Measurements from ENCODE around the gene GRAMD1A.
"Not testable (repeated sequence)": the region's sequence is repeated elsewhere in the genome, so short reads cannot be mapped to it uniquely, and the experiment has no call there.

GRAMD1A gene

DNA sequence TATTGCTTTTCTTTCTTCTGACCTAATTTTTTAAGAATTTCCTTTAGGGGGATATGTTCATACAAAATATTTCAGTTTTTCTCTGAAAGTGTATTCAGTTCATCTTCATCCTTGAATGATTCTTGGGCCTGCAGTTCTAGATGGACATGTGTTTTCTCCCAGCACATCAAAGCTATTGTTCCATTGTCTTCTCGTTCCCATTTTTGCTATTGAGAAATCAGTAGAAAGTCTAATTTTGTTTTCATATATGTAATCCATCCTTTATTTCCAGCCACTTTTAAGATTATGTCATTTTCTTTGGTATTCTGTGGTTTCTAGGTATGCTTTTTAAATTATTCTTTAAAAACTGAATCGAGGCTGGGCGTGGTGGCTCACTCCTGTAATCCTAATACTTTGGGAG, 15.8 kb upstream of the GRAMD1A start:
- Histone ChIP-seq H3K27ac (ENCODE audit: low read length) (no peak overlapping the region), H3K4me3 (ENCODE audit: low read length) (no peak overlapping the region), H3K9ac (ENCODE audit: low read depth, low read length) (no peak overlapping the region), H3K27me3 (ENCODE audit: insufficient read depth, low read length) (no peaks in the 10 kb centered on the region), H3K36me3 (ENCODE audit: insufficient read depth, low read depth, low read length) (no peaks in the 10 kb centered on the region), H3K4me1 (ENCODE audit: insufficient read depth, low read length) (peaks cover 8% of the 10 kb centered on the region; the same call in 1 of the 2 replicates), H3K9me3 (ENCODE audit: insufficient read depth, low read depth, low read length) (no peaks in the 10 kb centered on the region)

GRCh38 chr19:34985249-34986022, 14.7 kb upstream of the GRAMD1A start:
- no peak overlapping the region for H3K27ac ChIP-seq (ENCODE audit: low read length)
- peaks cover 8% of the 10 kb centered on the region; the same call in 1 of the 2 replicates for H3K4me1 ChIP-seq (ENCODE audit: insufficient read depth, low read length)
- no peaks in the 10 kb centered on the region for H3K27me3 ChIP-seq (ENCODE audit: insufficient read depth, low read length)
- H3K4me3 ChIP-seq (ENCODE audit: low read length): no peak overlapping the region
- no peaks in the 10 kb centered on the region for H3K36me3 ChIP-seq (ENCODE audit: insufficient read depth, low read depth, low read length)
- H3K9me3 ChIP-seq (ENCODE audit: insufficient read depth, low read depth, low read length): no peaks in the 10 kb centered on the region
- H3K9ac ChIP-seq (ENCODE audit: low read depth, low read length): no peak overlapping the region

DNA sequence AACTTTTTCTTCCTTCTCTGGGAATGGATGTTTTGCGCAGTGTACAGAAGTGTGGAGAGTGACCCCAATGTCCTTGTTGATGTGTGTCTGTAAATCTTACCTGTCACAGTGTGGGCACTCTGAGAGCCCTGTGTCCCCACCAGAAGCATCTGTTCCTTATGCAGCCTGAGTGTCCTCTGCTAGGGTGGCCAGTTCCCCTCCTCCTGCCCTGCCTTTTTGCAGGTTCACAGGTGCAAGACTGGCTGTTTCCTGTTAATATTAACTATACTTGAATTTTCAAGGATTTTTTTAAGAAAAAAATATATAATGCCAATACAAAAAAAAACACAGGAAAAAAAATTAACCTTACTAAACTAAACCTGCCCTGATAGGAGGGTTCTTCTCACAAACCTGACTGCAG, 12.0 kb upstream of the GRAMD1A start:
- Histone ChIP-seq H3K9ac (ENCODE audit: low read depth, low read length) (no peak overlapping the region), H3K4me1 (ENCODE audit: insufficient read depth, low read length) (peaks cover 8% of the 10 kb centered on the region; the same call in 1 of the 2 replicates), H3K27ac (ENCODE audit: low read length) (no peak overlapping the region), H3K4me3 (ENCODE audit: low read length) (no peak overlapping the region), H3K36me3 (ENCODE audit: insufficient read depth, low read depth, low read length) (no peaks in the 10 kb centered on the region), H3K9me3 (ENCODE audit: insufficient read depth, low read depth, low read length) (no peaks in the 10 kb centered on the region; the same call in 1 of the 2 replicates), H3K27me3 (ENCODE audit: insufficient read depth, low read length) (no peaks in the 10 kb centered on the region)

GRCh38 chr19:34989298-34989697, 10.8 kb upstream of the GRAMD1A start:
- Histone ChIP-seq H3K4me3 (ENCODE audit: low read length) (no peak overlapping the region), H3K9me3 (ENCODE audit: insufficient read depth, low read depth, low read length) (no peaks in the 10 kb centered on the region; the same call in 1 of the 2 replicates), H3K9ac (ENCODE audit: low read depth, low read length) (no peak overlapping the region), H3K4me1 (ENCODE audit: insufficient read depth, low read length) (peaks cover 8% of the 10 kb centered on the region; the same call in 1 of the 2 replicates), H3K36me3 (ENCODE audit: insufficient read depth, low read depth, low read length) (no peaks in the 10 kb centered on the region), H3K27ac (ENCODE audit: low read length) (no peak overlapping the region), H3K27me3 (ENCODE audit: insufficient read depth, low read length) (no peaks in the 10 kb centered on the region)

DNA sequence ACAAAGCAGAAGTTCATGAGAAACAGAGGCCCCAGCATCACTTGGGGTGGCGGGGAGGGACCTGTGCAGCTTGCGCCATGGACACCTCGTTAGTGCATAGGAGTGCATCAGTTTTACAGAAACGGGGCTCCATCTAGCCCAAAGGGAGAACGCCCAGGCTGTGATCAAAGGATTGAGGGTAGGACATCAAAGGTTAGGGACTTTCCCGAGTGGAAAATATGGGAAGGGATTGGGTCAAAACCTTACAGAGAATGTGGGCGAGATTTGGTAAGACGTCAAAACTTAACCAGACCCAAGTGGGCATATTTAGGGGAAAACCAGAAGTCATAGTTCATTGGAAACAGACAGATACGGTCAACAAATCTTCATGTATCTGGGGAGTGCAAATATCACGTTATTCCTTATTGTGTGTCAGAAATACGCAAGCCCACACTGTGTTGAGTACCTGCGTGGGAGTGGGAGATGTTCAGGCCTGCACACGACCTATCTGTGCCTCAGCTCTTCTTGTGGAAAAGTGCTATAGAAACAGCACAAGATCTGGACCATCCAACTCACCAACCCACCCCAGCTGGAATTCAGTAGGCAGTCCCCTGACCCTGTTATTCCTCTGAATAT, 9.4 kb upstream of the GRAMD1A start:
- Histone ChIP-seq H3K9ac (ENCODE audit: low read depth, low read length) (no peak overlapping the region), H3K4me1 (ENCODE audit: insufficient read depth, low read length) (peaks cover 2% of the 10 kb centered on the region; the same call in 1 of the 2 replicates), H3K36me3 (ENCODE audit: insufficient read depth, low read depth, low read length) (no peaks in the 10 kb centered on the region), H3K27ac (ENCODE audit: low read length) (no peak overlapping the region), H3K4me3 (ENCODE audit: low read length) (no peak overlapping the region), H3K27me3 (ENCODE audit: insufficient read depth, low read length) (no peaks in the 10 kb centered on the region), H3K9me3 (ENCODE audit: insufficient read depth, low read depth, low read length) (no peaks in the 10 kb centered on the region; the same call in 1 of the 2 replicates)

DNA sequence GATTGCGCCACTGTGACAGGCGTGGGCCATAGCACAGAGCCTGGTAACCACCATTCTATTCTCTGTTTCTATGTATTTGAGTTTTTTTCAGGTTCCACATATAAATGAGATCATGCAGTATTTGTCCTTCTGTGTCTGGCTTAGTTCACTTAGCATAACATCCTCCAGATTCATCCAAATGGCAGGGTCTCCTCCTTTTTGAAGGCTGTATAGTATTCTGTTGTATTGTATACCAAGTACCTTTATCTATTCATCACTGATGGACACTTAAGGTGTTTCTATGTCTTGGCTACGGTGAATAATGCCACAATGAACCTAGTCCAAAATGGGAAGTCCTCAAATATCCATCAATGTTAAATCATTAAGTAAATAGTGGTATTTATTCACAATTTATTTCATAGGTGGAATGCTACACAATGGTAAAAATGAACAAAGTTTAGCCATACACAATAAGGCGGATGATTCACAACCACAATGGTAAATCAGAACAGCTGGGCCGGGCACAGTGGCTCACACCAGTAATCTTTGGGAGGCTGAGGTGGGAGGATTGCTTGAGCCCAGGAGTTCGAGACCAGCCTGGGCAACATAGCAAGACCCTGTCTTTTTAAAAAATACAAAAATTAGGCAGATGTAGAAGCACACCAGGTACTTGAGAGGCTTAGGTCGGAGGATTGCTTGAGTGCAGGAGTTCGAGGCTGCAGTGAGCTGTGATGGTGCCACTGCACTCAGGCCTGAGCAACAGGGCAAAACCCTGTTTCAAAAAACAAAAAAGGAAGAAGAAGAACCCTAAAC, 8.4 kb upstream of the GRAMD1A start:
- H3K36me3 ChIP-seq (ENCODE audit: insufficient read depth, low read depth, low read length): no peaks in the 10 kb centered on the region
- peaks cover 2% of the 10 kb centered on the region; the same call in 1 of the 2 replicates for H3K4me1 ChIP-seq (ENCODE audit: insufficient read depth, low read length)
- H3K27me3 ChIP-seq (ENCODE audit: insufficient read depth, low read length): no peaks in the 10 kb centered on the region
- no peak overlapping the region for H3K4me3 ChIP-seq (ENCODE audit: low read length)
- no peaks in the 10 kb centered on the region; the same call in 1 of the 2 replicates for H3K9me3 ChIP-seq (ENCODE audit: insufficient read depth, low read depth, low read length)
- no peak overlapping the region for H3K9ac ChIP-seq (ENCODE audit: low read depth, low read length)
- H3K27ac ChIP-seq (ENCODE audit: low read length): no peak overlapping the region

DNA sequence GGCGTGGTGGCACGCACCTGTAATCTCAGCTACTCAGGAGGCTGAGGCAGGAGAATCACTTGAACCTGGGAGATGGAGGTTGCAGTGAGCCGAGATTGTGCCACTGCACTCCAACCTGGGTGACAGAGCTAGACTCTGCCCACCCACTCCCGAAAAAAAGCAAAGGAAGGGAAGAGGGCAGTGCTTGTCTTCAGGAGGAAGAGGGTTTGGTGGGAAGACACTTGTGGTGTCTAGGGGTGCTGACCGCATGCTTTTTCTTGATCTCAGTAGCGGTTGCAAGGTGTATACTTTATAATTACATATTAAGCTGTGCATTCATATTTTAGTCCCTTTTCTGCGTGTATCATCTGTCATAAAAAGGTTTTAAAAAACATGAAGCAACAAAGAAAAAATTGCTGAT, 7.5 kb upstream of the GRAMD1A start:
- H3K4me1 ChIP-seq (ENCODE audit: insufficient read depth, low read length): peaks cover 11% of the 10 kb centered on the region; the same call in 1 of the 2 replicates
- not testable (repeated sequence) for H3K27ac ChIP-seq (ENCODE audit: low read length); H3K9me3 ChIP-seq (ENCODE audit: insufficient read depth, low read depth, low read length); H3K36me3 ChIP-seq (ENCODE audit: insufficient read depth, low read depth, low read length); H3K4me3 ChIP-seq (ENCODE audit: low read length); H3K27me3 ChIP-seq (ENCODE audit: insufficient read depth, low read length); H3K9ac ChIP-seq (ENCODE audit: low read depth, low read length)

GRCh38 chr19:34994286-34994642, 5.9 kb upstream of the GRAMD1A start:
- peaks cover 15% of the 10 kb centered on the region; the same call in 1 of the 2 replicates for H3K4me1 ChIP-seq (ENCODE audit: insufficient read depth, low read length)
- no peaks in the 10 kb centered on the region for H3K36me3 ChIP-seq (ENCODE audit: insufficient read depth, low read depth, low read length)
- no peaks in the 10 kb centered on the region for H3K27me3 ChIP-seq (ENCODE audit: insufficient read depth, low read length)
- H3K9me3 ChIP-seq (ENCODE audit: insufficient read depth, low read depth, low read length): no peaks in the 10 kb centered on the region; the same call in 1 of the 2 replicates
- H3K4me3 ChIP-seq (ENCODE audit: low read length): no peak overlapping the region
- no peak overlapping the region for H3K27ac ChIP-seq (ENCODE audit: low read length)
- H3K9ac ChIP-seq (ENCODE audit: low read depth, low read length): no peak overlapping the region

- Histone ChIP-seq H3K36me3 (ENCODE audit: insufficient read depth, low read depth, low read length) (no peaks in the 10 kb centered on the region), H3K27ac (ENCODE audit: low read length) (no peak overlapping the region), H3K27me3 (ENCODE audit: insufficient read depth, low read length) (no peaks in the 10 kb centered on the region), H3K9ac (ENCODE audit: low read depth, low read length) (no peak overlapping the region), H3K9me3 (ENCODE audit: insufficient read depth, low read depth, low read length) (no peaks in the 10 kb centered on the region; the same call in 1 of the 2 replicates), H3K4me1 (ENCODE audit: insufficient read depth, low read length) (peaks cover 15% of the 10 kb centered on the region; the same call in 1 of the 2 replicates), H3K4me3 (ENCODE audit: low read length) (no peak overlapping the region)
Observed at GRCh38 chr19:34994643-34995541, 5.2 kb upstream of the GRAMD1A start.

DNA sequence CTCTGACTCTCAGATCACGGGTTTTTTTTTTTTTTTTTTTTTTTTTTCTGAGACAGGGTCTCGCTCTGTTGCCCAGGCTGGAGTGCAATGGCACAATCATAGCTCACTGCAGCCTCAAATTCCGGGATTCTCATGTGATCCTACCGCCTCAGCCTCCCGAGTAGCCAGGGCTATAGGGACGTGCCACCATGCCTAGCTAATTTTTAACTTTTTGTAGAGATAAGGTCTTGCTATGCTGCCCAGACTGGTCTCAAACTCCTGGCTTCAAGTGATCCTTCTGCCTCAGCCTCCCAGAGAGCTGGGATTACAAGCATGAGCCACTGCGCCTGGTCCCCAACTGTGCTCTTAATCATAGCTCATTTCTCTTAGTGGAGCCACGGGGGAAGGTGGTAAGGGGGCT, 4.6 kb upstream of the GRAMD1A start:
- Histone ChIP-seq H3K9ac (ENCODE audit: low read depth, low read length) (no peak overlapping the region), H3K4me3 (ENCODE audit: low read length) (no peak overlapping the region), H3K4me1 (ENCODE audit: insufficient read depth, low read length) (peaks cover 15% of the 10 kb centered on the region; the same call in 1 of the 2 replicates), H3K9me3 (ENCODE audit: insufficient read depth, low read depth, low read length) (no peaks in the 10 kb centered on the region; the same call in 1 of the 2 replicates), H3K27ac (ENCODE audit: low read length) (no peak overlapping the region), H3K36me3 (ENCODE audit: insufficient read depth, low read depth, low read length) (no peaks in the 10 kb centered on the region), H3K27me3 (ENCODE audit: insufficient read depth, low read length) (no peaks in the 10 kb centered on the region)

All from iPS-20b (cell line).